ENCODE results near the gene ARHGAP11A. TPM values are rescaled to one million over a fixed set of nuclear protein-coding genes. Genes with fewer than 3 reads are reported as not detected.

ARHGAP11A gene
- polyA plus RNA-seq, 1 donor from 2014 or later, result 0.50 TPM

- Histone ChIP-seq H2AFZ (ENCODE audit: low read depth, low read length) (no peak overlapping the region), H4K20me1 (ENCODE audit: insufficient read depth) (no peaks in the 10 kb centered on the region), H3K36me3 (ENCODE audit: insufficient read depth, low read length) (no peaks in the 10 kb centered on the region), H3K9me3 (ENCODE audit: low read length) (no peaks in the 10 kb centered on the region), H3K4me3 (ENCODE audit: low read length) (no peak overlapping the region), H3F3A (ENCODE audit: insufficient read depth, low read length, poor library complexity, severe bottlenecking) (no peaks in the 10 kb centered on the region), H3K9ac (ENCODE audit: low read length) (no peak overlapping the region), H3K79me2 (replicated peaks; ENCODE audit: insufficient read depth, low read length) (no peaks in the 10 kb centered on the region), H3K4me2 (ENCODE audit: low read length) (no peak overlapping the region), H3K27me3 (ENCODE audit: insufficient read depth, low read depth, low read length) (no peaks in the 10 kb centered on the region), H3K9me2 (ENCODE audit: insufficient read depth, low read length) (no peaks in the 10 kb centered on the region), H3K27ac (ENCODE audit: low read length) (no peak overlapping the region)
- TF ChIP-seq TAF1 (IDR thresholded peaks at IDR 0.05; ENCODE audit: low read depth) (no peak), CTCF (IDR thresholded peaks at IDR 0.05; ENCODE audit: poor library complexity, severe bottlenecking) (no peak), MXI1 (conservative IDR thresholded peaks at IDR 0.05; ENCODE audit: poor library complexity, severe bottlenecking) (no peak), REST (IDR thresholded peaks at IDR 0.05; ENCODE audit: borderline replicate concordance) (no peak), POLR2AphosphoS5 (IDR thresholded peaks at IDR 0.05) (no peak), SMC3 (conservative IDR thresholded peaks at IDR 0.05; ENCODE audit: poor library complexity) (no peak), RAD21 (conservative IDR thresholded peaks at IDR 0.05) (no peak), EP300 (conservative IDR thresholded peaks at IDR 0.05; ENCODE audit: poor library complexity, severe bottlenecking) (no peak), EZH2 (IDR thresholded peaks at IDR 0.05; ENCODE audit: borderline replicate concordance, insufficient read depth, low read length, poor library complexity, severe bottlenecking) (no peak)
Observed at GRCh38 chr15:32649342-32649741, 34.0 kb downstream of the ARHGAP11A start.

GRCh38 chr15:32651229-32651837, 36.0 kb downstream of the ARHGAP11A start:
- Histone ChIP-seq H2AFZ (ENCODE audit: low read depth, low read length) (no peak overlapping the region), H3K9me3 (ENCODE audit: low read length) (no peaks in the 10 kb centered on the region), H3K36me3 (ENCODE audit: insufficient read depth, low read length) (no peaks in the 10 kb centered on the region), H3K27me3 (ENCODE audit: insufficient read depth, low read depth, low read length) (no peaks in the 10 kb centered on the region), H3K9ac (ENCODE audit: low read length) (no peak overlapping the region), H3K4me3 (ENCODE audit: low read length) (no peak overlapping the region), H3F3A (ENCODE audit: insufficient read depth, low read length, poor library complexity, severe bottlenecking) (no peaks in the 10 kb centered on the region), H3K9me2 (ENCODE audit: insufficient read depth, low read length) (no peaks in the 10 kb centered on the region), H3K27ac (ENCODE audit: low read length) (no peak overlapping the region), H4K20me1 (ENCODE audit: insufficient read depth) (no peaks in the 10 kb centered on the region), H3K79me2 (replicated peaks; ENCODE audit: insufficient read depth, low read length) (no peaks in the 10 kb centered on the region), H3K4me2 (ENCODE audit: low read length) (no peak overlapping the region)
- TF ChIP-seq REST (IDR thresholded peaks at IDR 0.05; ENCODE audit: borderline replicate concordance) (no peak), TAF1 (IDR thresholded peaks at IDR 0.05; ENCODE audit: low read depth) (no peak), SMC3 (conservative IDR thresholded peaks at IDR 0.05; ENCODE audit: poor library complexity) (peak; percentile 54), RAD21 (conservative IDR thresholded peaks at IDR 0.05) (peak; percentile 56), EP300 (conservative IDR thresholded peaks at IDR 0.05; ENCODE audit: poor library complexity, severe bottlenecking) (no peak), MXI1 (conservative IDR thresholded peaks at IDR 0.05; ENCODE audit: poor library complexity, severe bottlenecking) (no peak), POLR2AphosphoS5 (IDR thresholded peaks at IDR 0.05) (no peak), EZH2 (IDR thresholded peaks at IDR 0.05; ENCODE audit: borderline replicate concordance, insufficient read depth, low read length, poor library complexity, severe bottlenecking) (no peak), CTCF (IDR thresholded peaks at IDR 0.05; ENCODE audit: poor library complexity, severe bottlenecking) (peak; percentile 64)
